Panc1 (cell line): Measurements from ENCODE around the gene TOP1.

Experiments used
- POLR2AphosphoS5 ChIP-seq: IDR thresholded peaks from 2 replicates; pipeline ENCODE4 v1.6.1; 2012; ENCODE audit warnings: mild to moderate bottlenecking, low read depth, low read length, moderate library complexity
- SIN3A ChIP-seq: IDR thresholded peaks from 2 replicates; pipeline ENCODE4 v1.6.1; 2012; ENCODE audit warnings: low read depth, mild to moderate bottlenecking, low read length, moderate library complexity, borderline replicate concordance; ENCODE audit not compliant: insufficient read depth
- TF ChIP-seq, protein P1 (sequence below): fragments of 450-650 bp; IDR thresholded peaks from 2 replicates; pipeline ENCODE4 v1.5.1; 2017; ENCODE audit warnings: mild to moderate bottlenecking
- TF ChIP-seq, protein P2 (sequence below), 2 experiments: IDR thresholded peaks; 2 replicates each; pipeline ENCODE4 v1.6.1; 2011 to 2012; ENCODE audit warnings: low read depth in 2 of 2, control low read depth in 1 of 2, low read length in 1 of 2, mild to moderate bottlenecking in 1 of 2, moderate library complexity in 1 of 2; ENCODE audit not compliant: insufficient read depth in 1 of 2

DNA sequence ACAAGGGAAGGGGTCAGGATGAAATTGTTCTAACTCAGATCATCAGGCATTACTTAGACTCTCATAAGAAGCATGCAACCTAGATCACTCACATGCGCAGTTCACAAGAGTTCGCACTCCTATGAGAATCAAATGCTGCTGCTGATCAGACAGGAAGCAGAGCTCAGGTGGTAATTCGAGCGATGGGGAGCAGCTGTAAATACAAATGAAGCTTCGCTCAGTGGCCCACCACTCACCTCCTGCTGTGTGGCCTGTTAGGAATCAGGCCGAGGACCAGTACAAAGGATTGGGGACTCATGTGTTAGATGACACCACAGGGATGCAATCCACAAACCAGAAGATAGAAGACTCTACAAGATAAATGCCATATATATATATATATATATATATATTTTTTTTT, 31.5 kb upstream of the TOP1 start:
- TF ChIP-seq, protein P1, sequence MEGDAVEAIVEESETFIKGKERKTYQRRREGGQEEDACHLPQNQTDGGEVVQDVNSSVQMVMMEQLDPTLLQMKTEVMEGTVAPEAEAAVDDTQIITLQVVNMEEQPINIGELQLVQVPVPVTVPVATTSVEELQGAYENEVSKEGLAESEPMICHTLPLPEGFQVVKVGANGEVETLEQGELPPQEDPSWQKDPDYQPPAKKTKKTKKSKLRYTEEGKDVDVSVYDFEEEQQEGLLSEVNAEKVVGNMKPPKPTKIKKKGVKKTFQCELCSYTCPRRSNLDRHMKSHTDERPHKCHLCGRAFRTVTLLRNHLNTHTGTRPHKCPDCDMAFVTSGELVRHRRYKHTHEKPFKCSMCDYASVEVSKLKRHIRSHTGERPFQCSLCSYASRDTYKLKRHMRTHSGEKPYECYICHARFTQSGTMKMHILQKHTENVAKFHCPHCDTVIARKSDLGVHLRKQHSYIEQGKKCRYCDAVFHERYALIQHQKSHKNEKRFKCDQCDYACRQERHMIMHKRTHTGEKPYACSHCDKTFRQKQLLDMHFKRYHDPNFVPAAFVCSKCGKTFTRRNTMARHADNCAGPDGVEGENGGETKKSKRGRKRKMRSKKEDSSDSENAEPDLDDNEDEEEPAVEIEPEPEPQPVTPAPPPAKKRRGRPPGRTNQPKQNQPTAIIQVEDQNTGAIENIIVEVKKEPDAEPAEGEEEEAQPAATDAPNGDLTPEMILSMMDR, result no peak
- TF ChIP-seq POLR2AphosphoS5, result no peak
- TF ChIP-seq, protein P2, sequence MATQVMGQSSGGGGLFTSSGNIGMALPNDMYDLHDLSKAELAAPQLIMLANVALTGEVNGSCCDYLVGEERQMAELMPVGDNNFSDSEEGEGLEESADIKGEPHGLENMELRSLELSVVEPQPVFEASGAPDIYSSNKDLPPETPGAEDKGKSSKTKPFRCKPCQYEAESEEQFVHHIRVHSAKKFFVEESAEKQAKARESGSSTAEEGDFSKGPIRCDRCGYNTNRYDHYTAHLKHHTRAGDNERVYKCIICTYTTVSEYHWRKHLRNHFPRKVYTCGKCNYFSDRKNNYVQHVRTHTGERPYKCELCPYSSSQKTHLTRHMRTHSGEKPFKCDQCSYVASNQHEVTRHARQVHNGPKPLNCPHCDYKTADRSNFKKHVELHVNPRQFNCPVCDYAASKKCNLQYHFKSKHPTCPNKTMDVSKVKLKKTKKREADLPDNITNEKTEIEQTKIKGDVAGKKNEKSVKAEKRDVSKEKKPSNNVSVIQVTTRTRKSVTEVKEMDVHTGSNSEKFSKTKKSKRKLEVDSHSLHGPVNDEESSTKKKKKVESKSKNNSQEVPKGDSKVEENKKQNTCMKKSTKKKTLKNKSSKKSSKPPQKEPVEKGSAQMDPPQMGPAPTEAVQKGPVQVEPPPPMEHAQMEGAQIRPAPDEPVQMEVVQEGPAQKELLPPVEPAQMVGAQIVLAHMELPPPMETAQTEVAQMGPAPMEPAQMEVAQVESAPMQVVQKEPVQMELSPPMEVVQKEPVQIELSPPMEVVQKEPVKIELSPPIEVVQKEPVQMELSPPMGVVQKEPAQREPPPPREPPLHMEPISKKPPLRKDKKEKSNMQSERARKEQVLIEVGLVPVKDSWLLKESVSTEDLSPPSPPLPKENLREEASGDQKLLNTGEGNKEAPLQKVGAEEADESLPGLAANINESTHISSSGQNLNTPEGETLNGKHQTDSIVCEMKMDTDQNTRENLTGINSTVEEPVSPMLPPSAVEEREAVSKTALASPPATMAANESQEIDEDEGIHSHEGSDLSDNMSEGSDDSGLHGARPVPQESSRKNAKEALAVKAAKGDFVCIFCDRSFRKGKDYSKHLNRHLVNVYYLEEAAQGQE (IDR thresholded peaks at IDR 0.05; ENCODE audit: insufficient read depth in 1 of 2, low read depth in 2 of 2, low read length in 1 of 2), result no peak
- no peak for TF ChIP-seq SIN3A
